ENCODE measurements around the gene ZNF827. TPM values are rescaled to one million over a fixed set of nuclear protein-coding genes. Genes with fewer than 3 reads are reported as not detected.

The ZNF827 gene
- total RNA-seq, 1 donor from 2014 or later, result 11.2 TPM

DNA sequence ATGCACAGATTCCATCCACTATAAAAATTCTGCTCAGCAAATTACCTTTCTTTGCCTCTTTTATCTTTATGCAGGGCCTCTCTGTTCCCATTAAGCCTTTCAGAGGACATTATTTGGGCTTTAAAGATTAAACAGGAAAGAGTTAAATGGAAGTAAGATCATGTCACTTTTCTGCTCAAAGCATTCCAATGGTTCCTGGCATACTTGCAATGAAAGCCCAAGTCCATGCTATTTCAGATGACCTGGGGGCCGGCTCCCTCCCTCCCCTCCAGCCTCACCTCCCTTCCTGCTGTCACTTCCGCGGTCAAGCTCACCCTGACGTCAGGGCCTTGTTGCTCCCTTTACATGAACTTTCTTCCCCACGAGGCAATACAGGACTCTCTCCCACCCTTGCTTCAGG is 133.1 kb downstream of the ZNF827 start:
- Histone ChIP-seq H3K27ac (no peak overlapping the region), H3K4me1 (peaks cover 9% of the 10 kb centered on the region), H3K4me3 (no peak overlapping the region), H3K9me3 (peaks cover 8% of the 10 kb centered on the region), H3K36me3 (no peaks in the 10 kb centered on the region), H3K27me3 (no peaks in the 10 kb centered on the region)
- ATAC-seq, result no peak
- DNase-seq, result no peak
- intact Hi-C loops (cut with DNase I), result no loop called here
- TF ChIP-seq, protein P1, sequence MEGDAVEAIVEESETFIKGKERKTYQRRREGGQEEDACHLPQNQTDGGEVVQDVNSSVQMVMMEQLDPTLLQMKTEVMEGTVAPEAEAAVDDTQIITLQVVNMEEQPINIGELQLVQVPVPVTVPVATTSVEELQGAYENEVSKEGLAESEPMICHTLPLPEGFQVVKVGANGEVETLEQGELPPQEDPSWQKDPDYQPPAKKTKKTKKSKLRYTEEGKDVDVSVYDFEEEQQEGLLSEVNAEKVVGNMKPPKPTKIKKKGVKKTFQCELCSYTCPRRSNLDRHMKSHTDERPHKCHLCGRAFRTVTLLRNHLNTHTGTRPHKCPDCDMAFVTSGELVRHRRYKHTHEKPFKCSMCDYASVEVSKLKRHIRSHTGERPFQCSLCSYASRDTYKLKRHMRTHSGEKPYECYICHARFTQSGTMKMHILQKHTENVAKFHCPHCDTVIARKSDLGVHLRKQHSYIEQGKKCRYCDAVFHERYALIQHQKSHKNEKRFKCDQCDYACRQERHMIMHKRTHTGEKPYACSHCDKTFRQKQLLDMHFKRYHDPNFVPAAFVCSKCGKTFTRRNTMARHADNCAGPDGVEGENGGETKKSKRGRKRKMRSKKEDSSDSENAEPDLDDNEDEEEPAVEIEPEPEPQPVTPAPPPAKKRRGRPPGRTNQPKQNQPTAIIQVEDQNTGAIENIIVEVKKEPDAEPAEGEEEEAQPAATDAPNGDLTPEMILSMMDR (IDR thresholded peaks at IDR 0.05), result no peak

DNA sequence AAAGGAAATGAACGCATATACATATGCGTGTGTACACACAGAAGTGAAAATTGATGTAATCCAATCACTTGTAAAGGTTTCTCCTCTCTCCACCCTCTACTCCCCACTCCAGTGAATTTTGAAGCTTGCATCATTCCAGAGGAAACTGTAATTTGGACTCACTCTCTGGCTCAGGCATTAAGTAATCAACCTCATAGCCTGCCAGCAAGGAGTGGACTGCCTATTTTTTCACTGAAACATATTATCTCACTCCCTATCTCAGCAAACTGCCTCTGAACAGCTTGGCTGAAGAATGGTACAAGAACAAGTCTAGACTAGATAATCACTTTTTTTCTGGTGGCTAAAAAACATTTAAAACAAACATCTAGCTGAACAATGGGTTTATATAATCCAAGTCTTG is 134.5 kb downstream of the ZNF827 start:
- TF ChIP-seq, protein P1 (IDR thresholded peaks at IDR 0.05), result no peak
- Histone ChIP-seq H3K9me3 (no peaks in the 10 kb centered on the region), H3K27me3 (no peaks in the 10 kb centered on the region), H3K36me3 (no peaks in the 10 kb centered on the region), H3K27ac (no peak overlapping the region), H3K4me1 (peaks cover 9% of the 10 kb centered on the region), H3K4me3 (no peak overlapping the region)
- DNase-seq (no peak), ATAC-seq (peak; percentile 76)
- intact Hi-C loops (cut with DNase I), result no loop called here

DNA sequence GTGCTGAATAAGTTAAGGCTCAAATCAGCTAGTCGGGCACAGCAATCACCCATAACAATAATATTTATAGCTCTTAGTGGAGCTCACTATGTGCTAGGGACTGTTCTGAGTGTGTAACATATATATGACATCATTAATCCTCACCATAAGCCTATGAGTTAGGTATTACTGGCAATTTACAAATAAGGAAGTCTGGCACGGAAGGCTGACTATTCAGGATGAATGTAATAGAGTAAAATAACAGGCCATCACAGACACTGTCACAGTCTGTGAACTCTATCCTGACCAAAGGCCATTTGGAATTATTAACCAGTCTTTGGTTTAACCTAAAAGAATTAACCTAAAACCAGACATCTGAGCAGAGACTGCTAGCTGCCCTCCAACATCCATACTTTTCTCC is 139.4 kb downstream of the ZNF827 start:
- Histone ChIP-seq H3K27me3 (no peaks in the 10 kb centered on the region), H3K27ac (no peak overlapping the region), H3K36me3 (no peaks in the 10 kb centered on the region), H3K4me3 (no peak overlapping the region), H3K4me1 (no peaks in the 10 kb centered on the region), H3K9me3 (no peaks in the 10 kb centered on the region)
- TF ChIP-seq, protein P1 (IDR thresholded peaks at IDR 0.05), result no peak
- ATAC-seq (no peak), DNase-seq (no peak)
- intact Hi-C loops (cut with DNase I), result no loop called here

DNA sequence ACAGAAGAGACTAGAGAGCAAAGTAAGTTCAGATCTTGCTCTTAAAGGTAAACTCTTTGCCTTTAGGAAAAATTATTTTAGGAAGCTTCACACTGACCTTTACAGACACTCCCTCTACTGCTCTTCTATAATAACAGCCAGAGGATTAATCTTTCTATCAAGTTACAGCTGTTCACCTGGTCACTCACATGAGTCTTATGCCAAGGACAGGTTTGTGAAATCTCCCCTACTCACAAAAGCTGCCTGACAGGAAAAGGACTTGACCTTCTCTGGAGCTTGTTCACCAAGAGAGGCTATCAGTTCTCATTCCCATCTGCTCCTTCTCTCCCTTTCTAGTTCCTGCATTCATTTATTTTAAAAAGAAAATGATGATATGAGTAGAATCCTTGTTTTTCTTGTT is 141.3 kb downstream of the ZNF827 start:
- DNase-seq (no peak), ATAC-seq (no peak)
- Histone ChIP-seq H3K4me3 (no peak overlapping the region), H3K27ac (no peak overlapping the region), H3K9me3 (no peaks in the 10 kb centered on the region), H3K36me3 (no peaks in the 10 kb centered on the region), H3K4me1 (no peaks in the 10 kb centered on the region), H3K27me3 (no peaks in the 10 kb centered on the region)
- intact Hi-C loops (cut with DNase I), result no loop called here
- TF ChIP-seq, protein P1 (IDR thresholded peaks at IDR 0.05), result no peak

DNA sequence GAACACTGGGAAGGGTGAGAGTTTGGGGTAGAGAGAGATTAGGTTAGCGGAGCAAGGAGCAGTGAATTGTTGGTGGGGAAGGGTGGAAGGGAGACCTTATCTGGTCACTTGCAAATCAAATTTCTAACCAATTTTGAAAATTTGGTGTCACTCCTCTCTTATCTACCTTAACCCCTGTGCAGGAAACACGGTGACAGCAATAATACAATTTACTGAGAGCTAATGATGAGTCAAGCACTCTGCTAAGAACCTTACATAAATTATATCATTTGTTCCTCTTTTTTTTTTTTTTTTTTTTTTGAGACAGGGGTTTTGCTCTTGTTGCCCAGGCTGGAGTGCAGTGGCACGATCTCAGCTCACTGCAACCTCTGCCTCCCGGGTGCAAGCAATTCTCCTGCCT is 142.3 kb downstream of the ZNF827 start:
- Histone ChIP-seq H3K9me3 (no peaks in the 10 kb centered on the region), H3K27ac (no peak overlapping the region), H3K27me3 (no peaks in the 10 kb centered on the region), H3K36me3 (no peaks in the 10 kb centered on the region), H3K4me1 (no peaks in the 10 kb centered on the region), H3K4me3 (no peak overlapping the region)
- TF ChIP-seq, protein P1 (IDR thresholded peaks at IDR 0.05), result no peak
- DNase-seq, result no peak
- intact Hi-C loops (cut with DNase I), result no loop called here
- ATAC-seq, result no peak

DNA sequence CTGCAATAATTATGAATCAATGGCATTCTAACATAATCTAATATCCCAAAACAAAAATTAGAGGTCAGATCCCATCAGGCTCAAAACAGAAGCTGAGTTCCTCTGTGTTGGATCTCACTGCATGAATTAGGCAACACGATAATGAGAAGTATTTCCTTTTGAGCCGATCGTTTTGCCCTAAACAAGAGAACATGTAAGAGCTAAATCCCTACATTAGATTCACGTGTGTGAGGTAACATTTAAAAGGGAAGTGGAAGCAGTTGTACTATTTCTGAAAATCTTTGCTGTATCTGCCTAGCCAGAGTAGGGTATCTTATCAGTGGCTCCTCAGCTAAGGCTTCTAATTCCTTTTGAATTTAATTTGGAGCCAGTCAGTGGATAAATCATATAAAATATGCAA is 143.1 kb downstream of the ZNF827 start:
- Histone ChIP-seq H3K9me3 (no peaks in the 10 kb centered on the region), H3K4me1 (no peaks in the 10 kb centered on the region), H3K27me3 (no peaks in the 10 kb centered on the region), H3K27ac (no peak overlapping the region), H3K36me3 (no peaks in the 10 kb centered on the region), H3K4me3 (no peak overlapping the region)
- TF ChIP-seq, protein P1 (IDR thresholded peaks at IDR 0.05), result no peak
- intact Hi-C loops (cut with DNase I), result no loop called here
- no peak for ATAC-seq
- no peak for DNase-seq
